SK-N-SH (cell line): ENCODE results near the gene ELMOD2. TPM values are rescaled to one million over a fixed set of nuclear protein-coding genes. Genes with fewer than 3 reads are reported as not detected.
A peak's percentile ranks its signal among the peaks of the same experiment; 100 is the strongest.

Experiments
- CTCF ChIA-PET: fragments of 300-600, 350-600 bp; formaldehyde crosslinking; extraction: SDS; loops from one replicate; lab custom pipeline; 2021; lab: Yijun Ruan, JAX
- POLR2A ChIA-PET: fragments of 350-600 bp; sonication (Branson Sonifier 250); formaldehyde crosslinking; extraction: SDS; loops from one replicate; lab custom pipeline; 2020; ENCODE audit warnings: antibody characterized with exemption, inconsistent platforms; lab: Yijun Ruan, JAX
- DNase-seq: peaks from one replicate; pipeline ENCODE4 v3.0.0; 2012
- H2AFZ ChIP-seq: fragments of 200-600 bp; sonication (generic); 2 replicates; pipeline ENCODE4 v1.8.1; 2016; ENCODE audit warnings: antibody characterized with exemption, mild to moderate bottlenecking, low read depth
- H3F3A ChIP-seq: fragments of 200-600 bp; sonication (generic); replicated peaks from 2 replicates; pipeline ENCODE3; 2016; ENCODE audit warnings: antibody characterized with exemption, mild to moderate bottlenecking; ENCODE audit not compliant: insufficient read depth
- H3K27ac ChIP-seq, 2 experiments: fragments of 200-500 bp in 1 of 2; fragments of 200-600 bp in 1 of 2; sonication (Bioruptor generic) in 1 of 2; sonication (generic), shearing (Covaris generic) in 1 of 2; 2 replicates each; pipeline versions ENCODE4 v1.5.1 to v1.6.1; 2014 to 2016; ENCODE audit warnings: low read depth in 2 of 2, inconsistent platforms in 1 of 2, low read length in 1 of 2, mild to moderate bottlenecking in 1 of 2, mixed read lengths in 1 of 2
- H3K27me3 ChIP-seq: fragments of 200-600 bp; sonication (generic), shearing (Covaris generic); 2 replicates; pipeline ENCODE4 v1.6.1; 2016; ENCODE audit warnings: mixed run types; ENCODE audit not compliant: insufficient read depth
- H3K36me3 ChIP-seq, 2 experiments: fragments of 200-500 bp in 1 of 2; fragments of 200-600 bp in 1 of 2; sonication (Bioruptor generic) in 1 of 2; sonication (generic) in 1 of 2; replicated peaks in 1 of 2; 2 replicates each; pipeline versions ENCODE3 to v1.5.1; 2014 to 2016; ENCODE audit warnings: low read length in 1 of 2, mild to moderate bottlenecking in 1 of 2; ENCODE audit not compliant: insufficient read depth in 2 of 2, control insufficient read depth in 1 of 2
- H3K4me1 ChIP-seq, 2 experiments: fragments of 200-500 bp in 1 of 2; fragments of 200-600 bp in 1 of 2; sonication (Bioruptor generic) in 1 of 2; sonication (generic), shearing (Covaris generic) in 1 of 2; 2 replicates each; pipeline versions ENCODE4 v1.5.1 to v1.6.1; 2014 to 2016; ENCODE audit warnings: low read depth in 1 of 2, low read length in 1 of 2, mixed run types in 1 of 2; ENCODE audit not compliant: insufficient read depth in 2 of 2, control insufficient read depth in 1 of 2
- H3K4me2 ChIP-seq: fragments of 200-600 bp; sonication (generic), shearing (Covaris generic); 2 replicates; pipeline ENCODE4 v1.6.1; 2017; ENCODE audit warnings: mixed run types
- H3K4me3 ChIP-seq, 2 experiments: fragments of 200-500 bp in 1 of 2; fragments of 200-600 bp in 1 of 2; sonication (Bioruptor generic) in 1 of 2; sonication (generic), shearing (Covaris generic) in 1 of 2; 2 replicates each; pipeline versions ENCODE4 v1.5.1 to v1.8.1; 2014 to 2016; ENCODE audit warnings: low read depth in 2 of 2, inconsistent platforms in 1 of 2, low read length in 1 of 2, mild to moderate bottlenecking in 1 of 2, mixed read lengths in 1 of 2, moderate library complexity in 1 of 2
- H3K79me2 ChIP-seq: fragments of 200-600 bp; sonication (generic); 2 replicates; pipeline ENCODE4 v1.8.1; 2017; ENCODE audit warnings: mild to moderate bottlenecking; ENCODE audit not compliant: insufficient read depth
- H3K9ac ChIP-seq: fragments of 200-600 bp; sonication (generic); 2 replicates; pipeline ENCODE4 v1.6.1; 2017; ENCODE audit warnings: mixed run types
- H3K9me2 ChIP-seq: fragments of 200-600 bp; sonication (generic); 2 replicates; pipeline ENCODE4 v1.6.1; 2017; ENCODE audit warnings: mixed run types
- H3K9me3 ChIP-seq: fragments of 200-600 bp; sonication (generic); 2 replicates; pipeline ENCODE4 v1.6.1; 2017; ENCODE audit warnings: mixed run types, mild to moderate bottlenecking, moderate library complexity
- H4K20me1 ChIP-seq: fragments of 200-600 bp; sonication (generic); 2 replicates; pipeline ENCODE4 v1.6.1; 2017; ENCODE audit warnings: mild to moderate bottlenecking, mixed run types; ENCODE audit not compliant: insufficient read depth
- MXI1 ChIP-seq: IDR thresholded peaks from 2 replicates; pipeline ENCODE4 v1.6.1; 2012; ENCODE audit warnings: mild to moderate bottlenecking, low read depth, low read length, improper control_type of control experiment
- WGBS: methylation state at CpG from one replicate; pipeline ENCODE4 v1.1.6; 2017; ENCODE audit warnings: low lambda C conversion rate; 5-methylcytosine and 5-hydroxymethylcytosine counted together
- polyA plus RNA-seq, 3 experiments: library from polyadenylated mRNA; depleted of rRNA; stranded (reverse); fragments of >200 nt; gene quantifications; 2 replicates each; pipeline ENCODE4 v1.2.3, GENCODE V29; 2012
- TF ChIP-seq, protein P1 (sequence below): fragments of 200-600 bp; sonication (generic); IDR thresholded peaks from 2 replicates; pipeline ENCODE4 v1.6.1; 2017; ENCODE audit warnings: antibody characterized with exemption, mild to moderate bottlenecking, moderate library complexity
- TF ChIP-seq, protein P2 (sequence below): IDR thresholded peaks from 2 replicates; pipeline ENCODE4 v1.6.1; 2012; ENCODE audit warnings: mild to moderate bottlenecking, low read depth, low read length, moderate library complexity

ELMOD2 gene
- polyA plus RNA-seq, 1 of the 3 experiments (the other 2 are of a cell fraction), result 5.0 TPM

DNA sequence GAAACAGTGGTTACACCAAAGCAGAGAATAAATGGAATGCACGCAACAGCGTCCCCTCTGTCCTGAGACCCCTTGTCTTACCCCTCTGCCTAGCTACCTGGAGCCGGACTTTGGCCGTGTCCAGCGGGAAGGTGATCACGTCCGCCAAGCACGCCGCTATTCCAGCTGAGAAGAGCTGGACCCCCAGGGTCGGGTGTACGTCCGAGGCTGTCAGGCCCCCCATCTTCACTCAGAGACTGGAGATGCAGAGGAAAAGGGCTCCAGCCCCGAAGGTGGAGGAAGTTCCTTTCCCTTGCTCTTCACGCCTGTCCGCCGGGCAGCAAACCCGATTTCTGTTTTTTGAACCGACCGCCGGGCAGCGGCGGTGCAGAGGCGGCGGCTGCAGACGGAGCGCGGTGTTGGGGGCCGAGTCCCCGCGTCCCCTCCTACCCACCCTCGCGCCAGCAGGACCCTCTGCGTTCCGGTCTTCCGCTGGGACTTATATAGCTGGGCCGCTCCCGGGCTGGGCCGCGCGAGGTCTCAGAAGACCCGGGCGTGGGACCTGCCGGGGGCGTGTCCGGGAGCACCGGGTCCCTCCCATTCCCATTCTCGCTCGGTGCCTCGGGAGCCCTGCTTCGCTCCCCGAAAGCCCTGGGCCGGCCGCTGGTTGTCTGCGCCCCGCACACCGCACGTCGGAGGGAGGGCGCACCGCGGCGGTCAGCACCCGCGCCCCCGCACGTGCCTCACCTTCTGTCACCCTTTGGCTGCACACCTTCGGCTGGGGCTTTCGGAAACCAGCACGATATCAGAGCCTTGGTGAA lies 44.7 kb downstream of the ELMOD2 start, which contains the start of gene UCP1:
UCP1 (minus strand) TSS at position 455 of the 800 bp plus-strand sequence; CDS start at position 223, 232 bp downstream.
- H4K20me1 ChIP-seq, result no peaks in the 10 kb centered on the region
- peak within 1 kb of the TSS; percentile 90 for H3K4me2 ChIP-seq
- H3K9ac ChIP-seq, result no peak within 1 kb of the TSS
- H3F3A ChIP-seq, result no peaks in the 10 kb centered on the region
- no peaks in the 10 kb centered on the region for H3K36me3 ChIP-seq
- H3K4me3 ChIP-seq, result peak within 1 kb of the TSS; percentile 57 to 60
- H2AFZ ChIP-seq, result peak within 1 kb of the TSS; percentile 67; the same call in 1 of the 2 replicates
- no peaks in the 10 kb centered on the region for H3K9me2 ChIP-seq
- DNase-seq, result peak; percentile 85
- peaks cover 38% of the 10 kb centered on the region for H3K27me3 ChIP-seq
- peaks cover 0 to 7% of the 10 kb centered on the region in 2 experiments; a peak in 1 of 4 replicates for H3K4me1 ChIP-seq
- ChIA-PET POLR2A (no interaction called here), CTCF (interaction anchor here (0.9 to 1.8 kb wide), 5 partner anchors 11 to 208 kb away, joined by 3 to 10 read pairs (median 3); no protein-coding TSS in a partner anchor)
- no peaks in the 10 kb centered on the region for H3K9me3 ChIP-seq
- 12% methylated on average over 10 of the region's 69 CpGs for WGBS
- no peaks in the 10 kb centered on the region for H3K79me2 ChIP-seq
- peak; percentile 50; the same call in 1 of the 2 replicates for TF ChIP-seq MXI1
- TF ChIP-seq, protein P1, sequence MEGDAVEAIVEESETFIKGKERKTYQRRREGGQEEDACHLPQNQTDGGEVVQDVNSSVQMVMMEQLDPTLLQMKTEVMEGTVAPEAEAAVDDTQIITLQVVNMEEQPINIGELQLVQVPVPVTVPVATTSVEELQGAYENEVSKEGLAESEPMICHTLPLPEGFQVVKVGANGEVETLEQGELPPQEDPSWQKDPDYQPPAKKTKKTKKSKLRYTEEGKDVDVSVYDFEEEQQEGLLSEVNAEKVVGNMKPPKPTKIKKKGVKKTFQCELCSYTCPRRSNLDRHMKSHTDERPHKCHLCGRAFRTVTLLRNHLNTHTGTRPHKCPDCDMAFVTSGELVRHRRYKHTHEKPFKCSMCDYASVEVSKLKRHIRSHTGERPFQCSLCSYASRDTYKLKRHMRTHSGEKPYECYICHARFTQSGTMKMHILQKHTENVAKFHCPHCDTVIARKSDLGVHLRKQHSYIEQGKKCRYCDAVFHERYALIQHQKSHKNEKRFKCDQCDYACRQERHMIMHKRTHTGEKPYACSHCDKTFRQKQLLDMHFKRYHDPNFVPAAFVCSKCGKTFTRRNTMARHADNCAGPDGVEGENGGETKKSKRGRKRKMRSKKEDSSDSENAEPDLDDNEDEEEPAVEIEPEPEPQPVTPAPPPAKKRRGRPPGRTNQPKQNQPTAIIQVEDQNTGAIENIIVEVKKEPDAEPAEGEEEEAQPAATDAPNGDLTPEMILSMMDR, result no peak
- TF ChIP-seq, all 33 proteins: peak for 1
- no peak within 1 kb of the TSS for H3K27ac ChIP-seq

DNA sequence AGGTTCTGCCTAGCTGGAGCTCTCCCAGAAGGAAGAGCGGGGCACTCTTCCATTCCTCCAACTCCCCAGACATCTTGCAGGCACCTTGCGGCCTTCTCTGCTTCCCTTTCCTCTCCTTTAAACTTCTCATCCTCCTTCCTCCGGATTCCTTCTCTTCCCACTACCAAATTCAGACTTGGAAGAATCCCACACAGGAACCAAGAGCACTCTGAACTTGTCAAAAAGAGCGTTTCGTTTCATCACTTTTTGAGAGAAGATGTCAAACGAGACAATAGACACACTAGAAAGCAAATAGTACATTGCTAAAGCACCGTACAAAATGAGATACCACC lies 45.3 kb downstream of the ELMOD2 start:
- ChIA-PET CTCF (interaction anchor here (0.9 to 1.8 kb wide), 4 partner anchors 10 to 39 kb away, joined by 3 to 10 read pairs (median 3); no protein-coding TSS in a partner anchor), POLR2A (no interaction called here)
- no peaks in the 10 kb centered on the region for H3F3A ChIP-seq
- peaks cover 38% of the 10 kb centered on the region for H3K27me3 ChIP-seq
- no peaks in the 10 kb centered on the region for H3K36me3 ChIP-seq
- H3K4me1 ChIP-seq, result peaks cover 0 to 7% of the 10 kb centered on the region in 2 experiments; a peak in 1 of 4 replicates
- TF ChIP-seq, protein P2, sequence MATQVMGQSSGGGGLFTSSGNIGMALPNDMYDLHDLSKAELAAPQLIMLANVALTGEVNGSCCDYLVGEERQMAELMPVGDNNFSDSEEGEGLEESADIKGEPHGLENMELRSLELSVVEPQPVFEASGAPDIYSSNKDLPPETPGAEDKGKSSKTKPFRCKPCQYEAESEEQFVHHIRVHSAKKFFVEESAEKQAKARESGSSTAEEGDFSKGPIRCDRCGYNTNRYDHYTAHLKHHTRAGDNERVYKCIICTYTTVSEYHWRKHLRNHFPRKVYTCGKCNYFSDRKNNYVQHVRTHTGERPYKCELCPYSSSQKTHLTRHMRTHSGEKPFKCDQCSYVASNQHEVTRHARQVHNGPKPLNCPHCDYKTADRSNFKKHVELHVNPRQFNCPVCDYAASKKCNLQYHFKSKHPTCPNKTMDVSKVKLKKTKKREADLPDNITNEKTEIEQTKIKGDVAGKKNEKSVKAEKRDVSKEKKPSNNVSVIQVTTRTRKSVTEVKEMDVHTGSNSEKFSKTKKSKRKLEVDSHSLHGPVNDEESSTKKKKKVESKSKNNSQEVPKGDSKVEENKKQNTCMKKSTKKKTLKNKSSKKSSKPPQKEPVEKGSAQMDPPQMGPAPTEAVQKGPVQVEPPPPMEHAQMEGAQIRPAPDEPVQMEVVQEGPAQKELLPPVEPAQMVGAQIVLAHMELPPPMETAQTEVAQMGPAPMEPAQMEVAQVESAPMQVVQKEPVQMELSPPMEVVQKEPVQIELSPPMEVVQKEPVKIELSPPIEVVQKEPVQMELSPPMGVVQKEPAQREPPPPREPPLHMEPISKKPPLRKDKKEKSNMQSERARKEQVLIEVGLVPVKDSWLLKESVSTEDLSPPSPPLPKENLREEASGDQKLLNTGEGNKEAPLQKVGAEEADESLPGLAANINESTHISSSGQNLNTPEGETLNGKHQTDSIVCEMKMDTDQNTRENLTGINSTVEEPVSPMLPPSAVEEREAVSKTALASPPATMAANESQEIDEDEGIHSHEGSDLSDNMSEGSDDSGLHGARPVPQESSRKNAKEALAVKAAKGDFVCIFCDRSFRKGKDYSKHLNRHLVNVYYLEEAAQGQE, result no peak
- H3K9me3 ChIP-seq, result no peaks in the 10 kb centered on the region
- H3K4me2 ChIP-seq, result peak overlapping the region; percentile 90
- H3K27ac ChIP-seq, result no peak overlapping the region
- H4K20me1 ChIP-seq, result no peaks in the 10 kb centered on the region
- H3K9ac ChIP-seq, result no peak overlapping the region
- no peaks in the 10 kb centered on the region for H3K79me2 ChIP-seq
- 88% methylated on average over 7 of the region's 7 CpGs for WGBS
- H3K4me3 ChIP-seq, result peak overlapping the region; percentile 57 to 60
- 0 out of 2 replicates have a peak overlapping the region, but pooled peaks have one; percentile 67 for H2AFZ ChIP-seq
- DNase-seq, result no peak
- no peaks in the 10 kb centered on the region for H3K9me2 ChIP-seq
